Measurements from ENCODE around the gene GPR137. TPM values are rescaled to one million over a fixed set of nuclear protein-coding genes. Genes with fewer than 3 reads are reported as not detected.

The GPR137 gene
- total and polyA plus RNA-seq, 10 of the 15 experiments (the other 5 are each of a cell fraction or from before 2014, with no cell fraction given), result 0.37 to 29.2 (median 13.8) TPM

DNA sequence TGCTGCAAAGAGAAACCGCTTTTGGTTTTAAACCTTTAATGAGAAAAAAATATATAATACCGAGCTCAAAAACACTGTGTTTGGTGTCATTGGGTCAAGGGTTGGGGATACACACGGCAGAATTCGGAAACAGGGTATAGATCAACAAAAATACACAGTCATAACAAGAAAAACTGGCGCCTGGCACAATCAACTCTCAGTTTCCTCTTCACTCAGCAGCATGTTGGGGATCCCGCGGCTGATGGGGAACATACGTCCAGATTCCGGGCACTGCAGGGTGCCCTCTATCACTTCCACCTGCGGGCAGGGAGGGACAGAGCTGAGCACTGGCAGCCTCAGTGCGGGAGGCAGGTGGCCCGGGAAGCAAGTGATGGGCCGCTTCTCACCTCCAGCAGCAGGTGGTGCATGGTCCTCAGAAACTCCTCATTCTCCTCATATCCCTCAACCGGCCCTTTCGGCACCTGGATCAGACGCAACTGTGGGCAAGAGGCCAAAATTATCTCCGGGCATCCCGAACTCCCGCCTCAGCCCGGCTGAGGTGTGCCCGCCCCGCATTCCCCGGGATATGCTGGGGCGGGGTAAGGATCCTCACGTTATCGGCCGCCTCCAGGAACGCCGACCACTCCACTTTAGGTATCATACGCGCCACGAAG, 31.1 kb downstream of the GPR137 start (continued):
- TF ChIP-seq NKRF (conservative IDR thresholded peaks at IDR 0.05) (no peak), RAD21 (IDR thresholded peaks at IDR 0.05; ENCODE audit: insufficient read depth, low read depth, low read length) (0 out of 2 replicates have a peak, but pooled peaks have one; percentile 16)
- TF ChIP-seq, protein P1, sequence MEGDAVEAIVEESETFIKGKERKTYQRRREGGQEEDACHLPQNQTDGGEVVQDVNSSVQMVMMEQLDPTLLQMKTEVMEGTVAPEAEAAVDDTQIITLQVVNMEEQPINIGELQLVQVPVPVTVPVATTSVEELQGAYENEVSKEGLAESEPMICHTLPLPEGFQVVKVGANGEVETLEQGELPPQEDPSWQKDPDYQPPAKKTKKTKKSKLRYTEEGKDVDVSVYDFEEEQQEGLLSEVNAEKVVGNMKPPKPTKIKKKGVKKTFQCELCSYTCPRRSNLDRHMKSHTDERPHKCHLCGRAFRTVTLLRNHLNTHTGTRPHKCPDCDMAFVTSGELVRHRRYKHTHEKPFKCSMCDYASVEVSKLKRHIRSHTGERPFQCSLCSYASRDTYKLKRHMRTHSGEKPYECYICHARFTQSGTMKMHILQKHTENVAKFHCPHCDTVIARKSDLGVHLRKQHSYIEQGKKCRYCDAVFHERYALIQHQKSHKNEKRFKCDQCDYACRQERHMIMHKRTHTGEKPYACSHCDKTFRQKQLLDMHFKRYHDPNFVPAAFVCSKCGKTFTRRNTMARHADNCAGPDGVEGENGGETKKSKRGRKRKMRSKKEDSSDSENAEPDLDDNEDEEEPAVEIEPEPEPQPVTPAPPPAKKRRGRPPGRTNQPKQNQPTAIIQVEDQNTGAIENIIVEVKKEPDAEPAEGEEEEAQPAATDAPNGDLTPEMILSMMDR (IDR thresholded peaks at IDR 0.05 in 2 of 3, conservative IDR thresholded peaks at IDR 0.05 in 1 of 3; ENCODE audit: control insufficient read depth in 2 of 3, extremely low read depth in 1 of 3, insufficient read depth in 1 of 3, low read depth in 3 of 3, low read length in 3 of 3), result peak; percentile 25 to 32 (median 29); a peak in 3 of 6 replicates

DNA sequence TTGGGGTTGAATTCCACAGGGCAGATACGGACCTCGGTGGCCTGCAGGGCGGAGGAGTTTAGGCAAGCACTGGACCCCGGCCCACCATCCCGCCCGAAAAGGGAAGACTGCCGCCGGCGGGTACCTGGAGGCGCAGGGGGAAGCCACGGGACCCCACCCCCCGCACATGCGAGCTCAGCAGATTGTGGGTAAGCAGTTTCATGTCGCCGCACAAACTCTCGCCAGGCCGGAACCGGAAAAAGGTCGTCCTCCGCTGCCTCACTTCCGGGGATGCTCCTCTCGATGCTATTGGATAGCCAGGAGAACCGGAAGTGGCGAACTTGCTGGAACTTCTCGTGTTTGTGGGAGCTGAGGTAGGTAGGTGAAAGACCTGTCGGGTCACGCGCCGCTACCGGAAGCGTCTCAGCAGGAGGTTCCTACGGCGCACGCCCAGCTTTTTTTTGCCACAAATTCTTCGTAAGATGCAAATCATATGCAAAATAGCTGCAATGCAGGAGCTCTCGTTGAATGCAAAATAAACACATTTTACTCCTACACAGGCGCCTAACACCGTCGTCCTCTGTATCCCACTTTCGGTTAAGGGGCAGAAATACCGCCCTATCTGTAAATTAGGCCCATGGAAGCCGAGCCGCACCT, 31.8 kb downstream of the GPR137 start, which contains the start of gene TRMT112:
Gene TRMT112, minus strand, starts transcription at position 235 of the 636 bp plus-strand sequence. Its CDS starts 33 bp downstream, at position 202.
- FAIRE-seq (peak; percentile 100), DNase-seq (ENCODE audit: low read depth, low spot score) (peak; percentile 96), ATAC-seq (peak; percentile 83)
- ChIA-PET RAD21 (ENCODE audit: unreplicated experiment) (interaction anchor here (0.5 to 5.6 kb wide), 26 partner anchors 9 to 371 kb away, joined by 3 to 176 read pairs (median 5); partner anchors contain the start of genes BAD, CATSPERZ, CCDC88B and ESRRA), SMC1A (ENCODE audit: uncharacterized antibody, unreplicated experiment) (interaction anchor here (0.6 to 5.3 kb wide), 21 partner anchors 8 to 507 kb away, joined by 3 to 71 read pairs (median 5); partner anchors contain the start of genes BAD, CCDC88B, ESRRA and GPR137), POLR2A (interaction anchor here (0.5 to 3.5 kb wide), 23 partner anchors 10 to 562 kb away, joined by 3 to 42 read pairs (median 7); partner anchors contain the start of genes BAD, CCDC88B, ESRRA and FERMT3), CTCF (interaction anchor here (0.6 to 5.9 kb wide), 31 partner anchors 10 to 793 kb away, joined by 3 to 228 read pairs (median 4); partner anchors contain the start of genes BAD, CCDC88B, ESRRA and FERMT3)
- Histone ChIP-seq H3K9me3 (replicated peaks; ENCODE audit: control insufficient read depth, insufficient read depth, low read length) (no peaks in the 10 kb centered on the region), H3K4me1 (ENCODE audit: control insufficient read depth, insufficient read depth, low read length) (peaks cover 9% of the 10 kb centered on the region), H2AFZ (ENCODE audit: control insufficient read depth, low read depth, low read length) (peak within 1 kb of the TSS; percentile 95), H4K20me1 (ENCODE audit: control insufficient read depth, insufficient read depth) (no peaks in the 10 kb centered on the region), H3K27me3 (replicated peaks in 1 of 2; ENCODE audit: control insufficient read depth in 2 of 2, insufficient read depth in 2 of 2, low read length in 1 of 2) (no peaks in the 10 kb centered on the region), H3K9ac (ENCODE audit: control insufficient read depth, insufficient read depth, low read length) (peak within 1 kb of the TSS; percentile 98), H3K27ac (ENCODE audit: control insufficient read depth, insufficient read depth) (peak within 1 kb of the TSS; percentile 99), H3K36me3 (ENCODE audit: control insufficient read depth in 2 of 2, insufficient read depth in 2 of 2, low read length in 1 of 2) (peaks cover 0 to 8% of the 10 kb centered on the region in 2 experiments; a peak in 3 of 4 replicates), H3K79me2 (ENCODE audit: control insufficient read depth, insufficient read depth, low read length) (peaks cover 26% of the 10 kb centered on the region), H3K4me2 (ENCODE audit: control insufficient read depth, insufficient read depth) (peak within 1 kb of the TSS; percentile 88), H3K4me3 (peak within 1 kb of the TSS; percentile 80)
- in situ Hi-C loops (cut with MboI), result no loop called here
- BruUV-seq (replicated peaks), result no TSS peak
- WGBS (ENCODE audit: insufficient coverage, insufficient replicate concordance, low lambda C conversion rate, missing lambda C conversion rate), result under 1% methylated on average over 43 of the region's 43 CpGs
- intact Hi-C loops (cut with micrococcal nuclease; ENCODE audit: unreplicated experiment), result loop anchor here (1.0 to 5.0 kb wide), 5 partner anchors 11 to 131 kb away; partner anchors contain the start of genes CCDC88B and RPS6KA4
- TF ChIP-seq ZBTB40 (IDR thresholded peaks at IDR 0.05; ENCODE audit: borderline replicate concordance) (peak; percentile 98), RCOR1 (conservative IDR thresholded peaks at IDR 0.05; ENCODE audit: low read depth, low read length) (0 out of 2 replicates have a peak, but pooled peaks have one; percentile 37), NFYB (IDR thresholded peaks at IDR 0.05; ENCODE audit: insufficient read depth, low read depth, low read length) (peak; percentile 90), KDM1A (IDR thresholded peaks at IDR 0.05; ENCODE audit: borderline replicate concordance) (no peak)
- TF ChIP-seq, protein P2, sequence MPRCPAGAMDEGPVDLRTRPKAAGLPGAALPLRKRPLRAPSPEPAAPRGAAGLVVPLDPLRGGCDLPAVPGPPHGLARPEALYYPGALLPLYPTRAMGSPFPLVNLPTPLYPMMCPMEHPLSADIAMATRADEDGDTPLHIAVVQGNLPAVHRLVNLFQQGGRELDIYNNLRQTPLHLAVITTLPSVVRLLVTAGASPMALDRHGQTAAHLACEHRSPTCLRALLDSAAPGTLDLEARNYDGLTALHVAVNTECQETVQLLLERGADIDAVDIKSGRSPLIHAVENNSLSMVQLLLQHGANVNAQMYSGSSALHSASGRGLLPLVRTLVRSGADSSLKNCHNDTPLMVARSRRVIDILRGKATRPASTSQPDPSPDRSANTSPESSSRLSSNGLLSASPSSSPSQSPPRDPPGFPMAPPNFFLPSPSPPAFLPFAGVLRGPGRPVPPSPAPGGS (IDR thresholded peaks at IDR 0.05; ENCODE audit: borderline replicate concordance, insufficient read depth, low read depth, low read length, poor library complexity, severe bottlenecking), result peak; percentile 84
